ENCODE measurements around the gene NPHP4. TPM values are rescaled to one million over a fixed set of nuclear protein-coding genes. Genes with fewer than 3 reads are reported as not detected.

NPHP4 gene
- polyA plus RNA-seq, 3 donors: 0.39 to 13.7 (median 1.2) TPM

- H3K9me3 Mint-ChIP-seq: peaks cover 0 to 6% (median 0%) of the 10 kb centered on the region in 7 donors
These were observed 31.1 kb upstream of the NPHP4 start for GRCh38 chr1:6023346-6023745.

GRCh38 chr1:6022193-6022592 lies 30.0 kb upstream of the NPHP4 start:
- Mint-ChIP-seq H3K36me3 (peaks cover 17 to 19% of the 10 kb centered on the region in 2 donors), H3K27ac (peak overlapping the region in 1 of 7 donors; percentile 1), H3K4me3 (no peak overlapping the region), H3K4me1 (peaks cover 14% of the 10 kb centered on the region), H3K27me3 (ENCODE audit: low read depth in 3 of 3) (peaks cover 0 to 2% (median 1%) of the 10 kb centered on the region in 3 donors), H3K9me3 (peaks cover 0 to 6% (median 0%) of the 10 kb centered on the region in 7 donors)
- no peak for TF ChIP-seq CTCF (IDR thresholded peaks at IDR 0.05)
- Histone ChIP-seq H3K27ac (ENCODE audit: low read depth in 1 of 2, low read length in 2 of 2) (no peak overlapping the region), H3K9me3 (replicated peaks in 1 of 2; ENCODE audit: control insufficient read depth in 1 of 2, insufficient read depth in 1 of 2, low read length in 2 of 2) (no peaks in the 10 kb centered on the region), H3K27me3 (ENCODE audit: control insufficient read depth in 2 of 2, insufficient read depth in 2 of 2, low read length in 2 of 2) (no peaks in the 10 kb centered on the region), H2AFZ (ENCODE audit: insufficient read depth, low read depth, low read length, poor library complexity, severe bottlenecking) (no peak overlapping the region), H3K9ac (ENCODE audit: insufficient read depth, low read length, poor library complexity, severe bottlenecking) (no peak overlapping the region), H3K79me2 (ENCODE audit: insufficient read depth, low read length) (peaks cover 26% of the 10 kb centered on the region), H3K4me2 (replicated peaks; ENCODE audit: extremely low read depth, low read length, poor library complexity, severe bottlenecking) (no peak overlapping the region), H3K4me1 (ENCODE audit: control insufficient read depth in 1 of 2, insufficient read depth in 2 of 2, low read length in 2 of 2) (peaks cover 19 to 24% of the 10 kb centered on the region in 2 donors), H3K36me3 (replicated peaks in 1 of 2; ENCODE audit: control insufficient read depth in 1 of 2, insufficient read depth in 2 of 2, low read length in 2 of 2) (peaks cover 0 to 6% of the 10 kb centered on the region in 2 donors), H4K20me1 (ENCODE audit: insufficient read depth, low read length) (peaks cover 9% of the 10 kb centered on the region), H3K4me3 (replicated peaks in 1 of 3; ENCODE audit: low read depth in 2 of 3, low read length in 3 of 3) (no peak overlapping the region)
- intact Hi-C loops (cut with micrococcal nuclease): no loop called here
- WGBS (ENCODE audit: insufficient coverage): 100% methylated on average over 3 of the region's 4 CpGs
- no peak for DNase-seq

More at GRCh38 chr1:6023346-6023745, 31.1 kb upstream of the NPHP4 start:
- Mint-ChIP-seq H3K4me1 (peaks cover 25% of the 10 kb centered on the region), H3K36me3 (peaks cover 17 to 18% of the 10 kb centered on the region in 2 donors), H3K27ac (no peak overlapping the region), H3K27me3 (ENCODE audit: low read depth in 3 of 3) (peaks cover 0 to 1% (median 0%) of the 10 kb centered on the region in 3 donors), H3K4me3 (no peak overlapping the region)
- Histone ChIP-seq H3K4me2 (replicated peaks; ENCODE audit: extremely low read depth, low read length, poor library complexity, severe bottlenecking) (no peak overlapping the region), H3K36me3 (replicated peaks in 1 of 2; ENCODE audit: control insufficient read depth in 1 of 2, insufficient read depth in 2 of 2, low read length in 2 of 2) (peaks cover 0 to 6% of the 10 kb centered on the region in 2 donors), H2AFZ (ENCODE audit: insufficient read depth, low read depth, low read length, poor library complexity, severe bottlenecking) (no peak overlapping the region), H3K9me3 (replicated peaks in 1 of 2; ENCODE audit: control insufficient read depth in 1 of 2, insufficient read depth in 1 of 2, low read length in 2 of 2) (no peaks in the 10 kb centered on the region), H3K4me3 (replicated peaks in 1 of 3; ENCODE audit: low read depth in 2 of 3, low read length in 3 of 3) (no peak overlapping the region), H3K4me1 (ENCODE audit: control insufficient read depth in 1 of 2, insufficient read depth in 2 of 2, low read length in 2 of 2) (peaks cover 31 to 35% of the 10 kb centered on the region in 2 donors), H3K27ac (ENCODE audit: low read depth in 1 of 2, low read length in 2 of 2) (no peak overlapping the region), H3K27me3 (ENCODE audit: control insufficient read depth in 2 of 2, insufficient read depth in 2 of 2, low read length in 2 of 2) (no peaks in the 10 kb centered on the region), H4K20me1 (ENCODE audit: insufficient read depth, low read length) (peaks cover 16% of the 10 kb centered on the region), H3K79me2 (ENCODE audit: insufficient read depth, low read length) (peaks cover 36% of the 10 kb centered on the region), H3K9ac (ENCODE audit: insufficient read depth, low read length, poor library complexity, severe bottlenecking) (no peak overlapping the region)
- intact Hi-C loops (cut with micrococcal nuclease): no loop called here
- no peak for TF ChIP-seq CTCF (IDR thresholded peaks at IDR 0.05)
- WGBS (ENCODE audit: insufficient coverage): 90% methylated on average over 2 of the region's 5 CpGs
- DNase-seq: no peak
